Limb (tissue), 2 donors: Measurements from ENCODE around the gene FAM209B.
"Not testable (repeated sequence)": the region's sequence is repeated elsewhere in the genome, so short reads cannot be mapped to it uniquely, and the experiment has no call there.

Experiments
- DNase-seq, 2 donors: peaks; one replicate each; pipeline ENCODE4 v3.0.0-alpha.2; 2016; ENCODE audit errors: extremely low spot score in 2 of 2

FAM209B gene

GRCh38 chr20:56537997-56538396 is 5.0 kb downstream of the FAM209B start:
- no peak for DNase-seq

- no peak for DNase-seq
Observed at GRCh38 chr20:56540415-56540814, 7.4 kb downstream of the FAM209B start.

GRCh38 chr20:56542489-56543030 is 9.5 kb downstream of the FAM209B start:
- DNase-seq = no peak

GRCh38 chr20:56551571-56551970 is 18.5 kb downstream of the FAM209B start:
- no peak for DNase-seq

- no peak for DNase-seq
Observed at GRCh38 chr20:56552911-56553629, 20.0 kb downstream of the FAM209B start.

- DNase-seq = peak in 1 of 2 donors; percentile 38
Observed at GRCh38 chr20:56554869-56555268, 21.8 kb downstream of the FAM209B start.

GRCh38 chr20:56558968-56559367 is 25.9 kb downstream of the FAM209B start:
- DNase-seq = no peak

- not testable (repeated sequence) for DNase-seq
Observed at GRCh38 chr20:56564526-56564925, 31.5 kb downstream of the FAM209B start.

- no peak for DNase-seq
Observed at GRCh38 chr20:56565511-56565910, 32.5 kb downstream of the FAM209B start.

- no peak for DNase-seq
Observed at GRCh38 chr20:56566621-56567020, 33.6 kb downstream of the FAM209B start.

GRCh38 chr20:56570832-56571231 is 37.8 kb downstream of the FAM209B start:
- DNase-seq = no peak

- DNase-seq = no peak
Observed at GRCh38 chr20:56572172-56572571, 39.1 kb downstream of the FAM209B start.

GRCh38 chr20:56573986-56574385 is 40.9 kb downstream of the FAM209B start:
- no peak for DNase-seq

- no peak for DNase-seq
Observed at GRCh38 chr20:56574531-56575142, 41.6 kb downstream of the FAM209B start.

GRCh38 chr20:56575157-56575556 is 42.1 kb downstream of the FAM209B start:
- DNase-seq = no peak

- no peak for DNase-seq
Observed at GRCh38 chr20:56575961-56576360, 42.9 kb downstream of the FAM209B start.

GRCh38 chr20:56579301-56579710 is 46.3 kb downstream of the FAM209B start:
- no peak for DNase-seq

GRCh38 chr20:56580226-56580625 is 47.2 kb downstream of the FAM209B start:
- DNase-seq = no peak

GRCh38 chr20:56581701-56582100 is 48.7 kb downstream of the FAM209B start:
- DNase-seq = no peak

- no peak for DNase-seq
Observed at GRCh38 chr20:56582542-56582941, 49.5 kb downstream of the FAM209B start.

GRCh38 chr20:56584916-56585315 is 51.9 kb downstream of the FAM209B start:
- DNase-seq = no peak
